Ovary (tissue), 9 donors: ENCODE data around the gene NDST1. TPM values are rescaled to one million over a fixed set of nuclear protein-coding genes. Genes with fewer than 3 reads are reported as not detected.

ENCODE experiments used
- DNase-seq, 5 donors: peaks; one replicate each; pipeline ENCODE4 v3.0.0-alpha.2; 2019 to 2020
- H3K27ac ChIP-seq, 2 donors: fragments of 200-600 bp; one replicate each; pipeline versions ENCODE4 v1.5.1 to v1.8.0; 2019 to 2022
- H3K27me3 ChIP-seq: fragments of 200-600 bp; one replicate; pipeline ENCODE4 v1.8.0; 2022
- H3K36me3 ChIP-seq: fragments of 200-600 bp; sonication (generic); one replicate; pipeline ENCODE4 v1.5.1; 2019
- H3K4me1 ChIP-seq: one replicate; pipeline ENCODE4 v1.8.1; 2013; ENCODE audit warnings: mild to moderate bottlenecking, moderate library complexity; ENCODE audit not compliant: insufficient read depth
- H3K4me3 ChIP-seq: fragments of 200-600 bp; sonication (generic); one replicate; pipeline ENCODE4 v1.5.1; 2017
- H3K9me3 ChIP-seq, 2 donors: fragments of 200-600 bp in 1 of 2; sonication (generic) in 1 of 2; one replicate each; pipeline versions ENCODE4 v1.5.1 to v1.8.1; 2013 to 2019; ENCODE audit warnings: mild to moderate bottlenecking in 1 of 2, moderate library complexity in 1 of 2
- CTCF ChIP-seq, 3 donors: fragments of 450-650 bp in 2 of 3; fragments of 200-600 bp in 1 of 3; IDR thresholded peaks; one replicate each; pipeline versions ENCODE4 v1.5.1 to v1.8.0; 2016 to 2022; ENCODE audit warnings: antibody characterized with exemption in 3 of 3, mild to moderate bottlenecking in 1 of 3
- EP300 ChIP-seq: sonication (generic); formaldehyde crosslinking; IDR thresholded peaks from one replicate; pipeline ENCODE4 v1.6.1; 2017; ENCODE audit warnings: antibody characterized with exemption
- POLR2A ChIP-seq: fragments of 450-650 bp; IDR thresholded peaks from one replicate; pipeline ENCODE4 v1.6.1; 2017; ENCODE audit warnings: antibody characterized with exemption, mild to moderate bottlenecking, moderate library complexity
- WGBS, 3 donors: extraction: QIAGEN DNeasy Blood & Tissue Kit in 1 of 3; methylation state at CpG; one replicate each; pipeline versions ENCODE4 v1.1.5 to v1.1.7; 2013 to 2017; 5-methylcytosine and 5-hydroxymethylcytosine counted together
- intact Hi-C, 4 donors: fragments of 100-400 bp; cut with DNase I; formaldehyde crosslinking; loops; one replicate each; pipeline versions ENCODE4 v1.11.0 to v1.15.1; 2022 to 2023
- polyA plus RNA-seq, 2 donors: library from polyadenylated mRNA; stranded (reverse); fragments of 200-250 nt in 1 of 2; fragments of 350-450 nt in 1 of 2; fragmentation: Illumina TruSeq in 1 of 2; extraction: RNeasy Lipid Tissue Mini Kit (QIAGEN cat#74804) in 1 of 2; gene quantifications; one replicate each; pipeline ENCODE4 v1.2.3, GENCODE V29; 2013 to 2014
- total RNA-seq, 7 donors: library from RNA; depleted of rRNA in 2 of 7; stranded (reverse); fragments of >200 nt in 2 of 7; fragmentation: NEBNext Ultra II Directional in 3 of 7; extraction: Animal tissue kit (Norgen Biotek cat#: 25700) in 3 of 7; gene quantifications; one replicate each; pipeline versions ENCODE4 v1.1.0 to v1.2.4, GENCODE V29; 2016 to 2023
- donor health status: DM: no; HTN: no; CAD: no; lungs with moderate emphysema.
- donor health status: DM: no; HTN: no; CAD: no.
- donor health status: Bipolar disorder and iron deficiency.
- donor health status: DM: yes; HTN: yes; CAD: no.
- donor health status: DM: no; HTN: no; CAD: no.
- donor health status: DM: yes; HTN: yes; CAD: no.

Gene NDST1
- total and polyA plus RNA-seq, 9 donors, result 31.0 to 139 (median 90.3) TPM

- intact Hi-C loops, result loop anchor here in 1 of 4 donors (2.0 kb wide), 1 partner anchor 51 kb away; no protein-coding TSS in a partner anchor
- Histone ChIP-seq H3K4me3 (no peak overlapping the region), H3K4me1 (peaks cover 28% of the 10 kb centered on the region), H3K9me3 (no peaks in the 10 kb centered on the region), H3K27me3 (no peaks in the 10 kb centered on the region), H3K27ac (peak overlapping the region in 1 of 2 donors; percentile 18), H3K36me3 (no peaks in the 10 kb centered on the region)
- TF ChIP-seq CTCF (IDR thresholded peaks at IDR 0.05), result no peak
- TF ChIP-seq POLR2A, result no peak
- no peak for TF ChIP-seq EP300
- 4 to 24% (median 11%) methylated on average over 12 of the region's 12 CpGs for WGBS, 3 donors
- DNase-seq, result peak in 3 of 5 donors; percentile 47 to 72 (median 71)
Measured at GRCh38 chr5:150595466-150596031, 87.6 kb downstream of the NDST1 start.

- DNase-seq, result peak in 1 of 5 donors; percentile 47
- Histone ChIP-seq H3K27ac (peak overlapping the region in 1 of 2 donors; percentile 18), H3K27me3 (no peaks in the 10 kb centered on the region), H3K4me1 (peaks cover 23% of the 10 kb centered on the region), H3K4me3 (no peak overlapping the region), H3K9me3 (no peaks in the 10 kb centered on the region), H3K36me3 (no peaks in the 10 kb centered on the region)
- 71 to 82% (median 74%) methylated on average over 9 of the region's 9 CpGs for WGBS, 3 donors
- no peak for TF ChIP-seq CTCF (IDR thresholded peaks at IDR 0.05)
- no peak for TF ChIP-seq POLR2A
- TF ChIP-seq EP300, result no peak
- intact Hi-C loops, result no loop called here
Measured at GRCh38 chr5:150596313-150596712, 88.4 kb downstream of the NDST1 start.

- no peak for TF ChIP-seq CTCF (IDR thresholded peaks at IDR 0.05)
- TF ChIP-seq POLR2A, result no peak
- no peak for TF ChIP-seq EP300
- H3K36me3 ChIP-seq, result no peaks in the 10 kb centered on the region
- H3K27me3 ChIP-seq, result no peaks in the 10 kb centered on the region
- H3K27ac ChIP-seq, result no peak overlapping the region
- no peaks in the 10 kb centered on the region for H3K9me3 ChIP-seq
- DNase-seq, result no peak
- H3K4me3 ChIP-seq, result no peak overlapping the region
- intact Hi-C loops, result no loop called here
- peaks cover 27% of the 10 kb centered on the region for H3K4me1 ChIP-seq
- WGBS, 3 donors, result 91 to 92% (median 91%) methylated on average over 3 of the region's 3 CpGs
Measured at GRCh38 chr5:150596826-150597225, 88.9 kb downstream of the NDST1 start.

GRCh38 chr5:150598006-150598405, 90.1 kb downstream of the NDST1 start:
- peak in 1 of 5 donors; percentile 27 for DNase-seq
- Histone ChIP-seq H3K4me3 (no peak overlapping the region), H3K9me3 (no peaks in the 10 kb centered on the region), H3K4me1 (peaks cover 32% of the 10 kb centered on the region), H3K36me3 (no peaks in the 10 kb centered on the region), H3K27me3 (no peaks in the 10 kb centered on the region), H3K27ac (no peak overlapping the region)
- WGBS, 3 donors, result 65 to 75% (median 66%) methylated on average over 10 of the region's 10 CpGs
- no peak for TF ChIP-seq EP300
- no peak for TF ChIP-seq POLR2A
- no peak for TF ChIP-seq CTCF (IDR thresholded peaks at IDR 0.05)
- intact Hi-C loops, result no loop called here
